GF-D8 (cell line): Measurements from ENCODE around the gene DGAT2L6.

Experiments
- DNase-seq: peaks from one replicate; lab custom pipeline; 2025; lab: John Stamatoyannopoulos, UW

The DGAT2L6 gene

DNA sequence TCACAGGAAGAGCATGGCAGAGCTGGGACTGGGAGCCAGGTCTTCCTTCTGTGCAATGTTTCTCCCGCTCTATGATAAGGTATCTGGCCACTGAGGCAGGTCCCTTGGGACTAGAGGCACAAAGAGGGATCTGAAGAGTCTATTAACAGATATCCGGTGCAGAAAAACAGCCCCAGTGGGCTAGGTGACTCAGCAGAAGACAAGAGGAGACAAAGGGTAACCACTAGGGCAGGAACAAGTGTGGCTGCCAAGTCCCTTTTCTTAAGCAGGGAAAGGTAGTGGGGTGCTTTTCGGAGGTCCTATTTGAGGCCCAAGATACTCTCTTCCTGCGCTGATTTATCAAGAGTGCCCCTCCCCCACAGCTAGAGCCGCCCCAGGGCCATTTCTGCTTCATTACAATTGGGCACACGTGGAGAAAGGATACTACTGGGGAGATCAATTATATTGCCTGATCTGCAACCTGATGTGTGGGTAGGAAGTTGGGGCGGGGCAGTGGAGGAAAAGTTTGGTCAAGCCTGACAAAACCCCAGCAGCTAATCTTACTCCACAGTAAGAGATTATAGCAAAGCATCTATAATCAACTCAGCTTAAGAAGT is at the start of gene DGAT2L6:
TSS of gene DGAT2L6 (plus strand) at position 546 of the 596 bp plus-strand sequence. CDS start 100 bp downstream, outside the sequence.
- no peak for DNase-seq

DNA sequence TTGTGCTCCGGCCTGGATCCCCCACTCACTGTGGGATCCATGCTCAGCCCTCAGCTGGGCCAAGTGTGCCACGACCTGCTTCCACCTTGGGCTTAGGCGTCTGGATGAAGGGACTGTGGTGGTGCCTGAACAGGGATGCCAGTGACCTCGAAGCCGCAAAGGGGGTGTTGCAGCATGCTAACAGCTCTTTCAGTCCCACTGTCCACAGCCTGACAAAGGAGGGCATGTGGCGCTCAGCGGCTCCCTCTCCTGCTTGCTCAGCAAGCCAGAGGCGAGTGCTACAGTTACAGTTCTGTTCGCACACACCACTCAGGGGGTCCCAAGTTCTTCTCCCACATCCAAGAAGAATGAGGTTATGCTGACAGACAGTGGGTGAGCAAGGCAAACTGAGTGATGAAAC is 49.2 kb upstream of the DGAT2L6 start:
- DNase-seq = no peak

- no peak for DNase-seq
Observed at GRCh38 chrX:70129816-70130215, 47.5 kb upstream of the DGAT2L6 start.

- DNase-seq = peak; percentile 4
Observed at GRCh38 chrX:70132224-70132623, 45.1 kb upstream of the DGAT2L6 start.

DNA sequence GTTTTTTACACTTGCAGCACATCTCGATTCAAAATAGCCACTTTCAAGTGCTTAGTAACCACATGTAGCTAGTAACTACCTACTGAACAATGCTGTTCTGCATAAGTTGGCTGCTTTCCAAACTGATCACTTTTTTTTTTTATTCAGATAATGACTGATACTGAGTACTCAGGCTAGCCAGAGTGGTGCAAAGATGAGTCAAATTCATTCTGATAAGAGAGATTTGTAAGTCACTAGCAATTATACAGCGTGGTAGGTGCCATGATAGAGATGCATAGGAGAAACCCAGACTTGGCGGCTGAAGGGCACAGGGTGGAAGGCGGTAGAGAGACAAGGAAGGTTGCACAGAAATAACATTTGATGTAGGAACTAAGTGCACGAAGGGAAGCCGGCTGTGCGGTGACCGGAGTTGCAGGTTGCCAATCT is 44.4 kb upstream of the DGAT2L6 start:
- no peak for DNase-seq

GRCh38 chrX:70133303-70134115 is 43.8 kb upstream of the DGAT2L6 start, which contains the start of gene IGBP1:
Gene IGBP1, plus strand, starts transcription at chrX:70133447. Its CDS starts 501 bp downstream, at chrX:70133948.
- DNase-seq = peak; percentile 74

- DNase-seq = no peak
Observed at GRCh38 chrX:70134116-70134477, 43.2 kb upstream of the DGAT2L6 start.

GRCh38 chrX:70138622-70139021 is 38.7 kb upstream of the DGAT2L6 start:
- no peak for DNase-seq

- DNase-seq = no peak
Observed at GRCh38 chrX:70139736-70140135, 37.5 kb upstream of the DGAT2L6 start.

DNA sequence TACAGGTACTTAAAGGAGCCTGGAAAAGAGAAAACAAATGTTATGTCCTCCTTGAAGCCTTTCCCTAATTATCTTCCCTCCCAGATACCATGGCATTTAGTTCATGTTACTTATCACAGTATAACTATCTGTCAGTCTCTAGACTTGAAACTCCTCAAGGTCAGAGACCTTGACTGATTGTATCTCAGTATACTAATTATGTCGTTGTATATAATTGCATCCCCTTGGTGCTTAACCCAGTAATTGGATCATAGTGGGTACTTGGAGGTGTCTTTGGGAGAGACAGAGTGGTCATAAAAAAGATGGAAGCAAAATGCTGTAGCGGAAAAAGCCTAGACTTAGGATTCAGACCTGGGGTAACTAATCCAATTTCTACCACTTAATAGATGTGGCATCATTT is 35.9 kb upstream of the DGAT2L6 start:
- no peak for DNase-seq

- no peak for DNase-seq
Observed at GRCh38 chrX:70166601-70167590, 10.4 kb upstream of the DGAT2L6 start.

DNA sequence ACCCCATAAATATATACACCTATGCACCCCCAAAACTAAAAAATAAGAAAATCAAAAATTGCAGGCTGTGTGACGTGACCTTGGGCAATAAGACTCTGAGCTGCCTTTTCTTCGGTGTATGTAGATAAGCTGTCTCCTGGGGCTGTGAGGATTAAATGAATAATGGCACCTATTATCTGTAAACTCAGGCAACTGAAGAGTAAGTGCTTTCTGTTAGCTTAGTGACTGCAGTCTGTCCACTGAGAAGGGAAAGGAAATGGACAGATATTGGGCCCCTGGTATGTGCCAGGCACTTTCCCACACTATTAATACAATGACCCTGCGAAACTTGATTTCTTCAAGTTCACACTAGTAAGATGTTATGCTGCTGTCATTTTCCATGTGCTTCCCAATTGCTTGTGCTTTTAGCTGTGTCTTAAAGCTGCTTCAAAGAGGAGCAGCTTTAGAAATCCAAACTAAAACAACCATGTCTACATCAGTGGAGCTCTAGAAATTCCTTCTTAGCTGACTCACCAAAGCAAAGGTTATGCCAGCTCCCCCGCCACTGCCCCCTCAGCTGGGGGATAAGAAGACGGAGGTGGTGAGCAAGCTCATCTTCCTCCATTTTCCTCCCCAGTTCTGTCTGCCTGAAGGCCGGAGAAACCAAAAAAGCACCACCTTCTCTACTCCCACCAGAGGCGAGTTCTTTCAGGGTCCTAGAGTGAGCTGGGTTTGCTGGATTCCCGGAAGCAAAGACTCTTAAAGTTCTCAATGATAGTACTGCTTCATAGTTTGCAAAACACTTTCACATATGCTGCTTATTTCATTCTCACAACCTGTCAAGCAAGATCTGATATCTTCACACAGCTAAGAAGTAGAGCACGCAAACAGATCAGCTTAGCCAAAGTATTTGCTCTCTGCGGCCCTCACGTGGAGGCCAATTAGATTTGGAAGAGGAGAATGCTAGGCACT is 8.8 kb upstream of the DGAT2L6 start:
- DNase-seq = no peak

GRCh38 chrX:70169281-70169680 is 8.0 kb upstream of the DGAT2L6 start:
- DNase-seq = no peak

DNA sequence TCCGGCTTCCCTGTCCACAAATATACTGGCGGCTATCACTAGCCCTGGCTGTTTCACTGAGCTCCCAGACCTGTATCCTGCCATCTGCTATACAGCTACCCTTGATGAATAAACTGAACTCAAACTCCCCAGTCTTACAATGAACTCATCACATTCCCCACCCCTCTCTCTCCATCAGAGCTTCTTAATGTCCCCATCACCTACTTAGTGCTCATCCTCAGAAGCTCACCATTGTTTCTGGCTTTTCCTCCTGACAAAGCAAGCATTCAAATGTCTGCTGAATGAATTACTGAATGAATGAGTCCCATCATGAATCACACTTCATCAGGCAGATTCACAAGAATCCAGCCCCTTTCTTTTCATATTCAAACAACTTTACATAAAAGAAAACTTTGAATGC is 5.7 kb upstream of the DGAT2L6 start:
- DNase-seq = no peak

- no peak for DNase-seq
Observed at GRCh38 chrX:70172221-70172620, 5.1 kb upstream of the DGAT2L6 start.

GRCh38 chrX:70172964-70173363 is 4.3 kb upstream of the DGAT2L6 start:
- no peak for DNase-seq

DNA sequence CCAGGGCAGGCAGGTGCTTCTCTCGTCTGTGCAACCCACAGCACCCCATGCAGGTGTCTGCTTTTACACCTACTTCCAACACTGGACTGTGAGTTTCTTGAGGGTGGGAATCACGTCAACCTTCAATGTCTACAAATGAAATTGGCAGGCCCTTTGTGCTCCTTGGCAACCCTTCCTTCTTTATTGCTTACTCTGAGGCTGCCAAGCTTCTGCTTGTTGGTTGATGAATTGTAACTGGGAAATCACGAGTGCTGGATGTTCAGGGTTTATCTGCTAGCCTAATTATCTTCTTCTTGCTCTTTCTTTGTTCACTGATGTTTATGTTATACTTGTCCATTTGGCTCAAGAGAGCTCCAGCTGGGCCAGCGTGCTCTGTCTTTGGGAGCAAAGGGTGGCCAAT is 2.5 kb upstream of the DGAT2L6 start:
- no peak for DNase-seq

GRCh38 chrX:70175338-70175737 is 1.9 kb upstream of the DGAT2L6 start:
- no peak for DNase-seq

GRCh38 chrX:70183091-70183490 is 5.8 kb downstream of the DGAT2L6 start:
- DNase-seq = no peak

DNA sequence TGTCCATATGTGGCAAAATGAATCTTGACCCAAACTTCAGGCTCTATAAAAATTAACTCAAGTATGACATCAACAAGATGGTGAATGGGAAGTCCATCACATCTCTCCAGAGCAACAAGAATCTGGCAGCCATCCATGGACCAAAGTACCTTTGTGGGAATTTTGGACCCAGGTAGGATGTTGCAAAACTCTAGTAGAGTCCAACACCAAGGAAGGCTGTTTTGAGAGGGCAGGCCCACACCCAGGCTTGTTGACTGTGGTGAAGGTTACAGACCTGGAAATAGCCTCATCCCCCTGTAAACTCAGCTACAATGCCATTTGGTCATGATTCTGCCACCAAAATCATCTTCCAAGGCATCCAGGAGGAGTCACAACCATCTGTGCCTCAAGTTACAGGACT is 12.9 kb downstream of the DGAT2L6 start:
- no peak for DNase-seq
